ENCODE results near the gene DLEU7. TPM values are rescaled to one million over a fixed set of nuclear protein-coding genes. Genes with fewer than 3 reads are reported as not detected.

Gene DLEU7
- total RNA-seq, 1 donor from 2014 or later: 0.08 TPM

- H3K27ac ChIP-seq (replicated peaks): no peak overlapping the region
- no peak overlapping the region for H3K4me3 ChIP-seq
- H3K36me3 ChIP-seq: no peaks in the 10 kb centered on the region
- H3K4me1 ChIP-seq: peaks cover 14% of the 10 kb centered on the region
- intact Hi-C loops (cut with micrococcal nuclease): no loop called here
- H3K27me3 ChIP-seq (ENCODE audit: low read depth): peaks cover 59% of the 10 kb centered on the region
- no peak for TF ChIP-seq CTCF (IDR thresholded peaks at IDR 0.05; ENCODE audit: borderline replicate concordance)
- DNase-seq: no peak
- H3K9me3 ChIP-seq (replicated peaks): no peaks in the 10 kb centered on the region
These were observed 3.7 kb downstream of the DLEU7 start for GRCh38 chr13:50839828-50840227.

GRCh38 chr13:50838701-50839100, 4.8 kb downstream of the DLEU7 start:
- no peaks in the 10 kb centered on the region for H3K36me3 ChIP-seq
- no peak for TF ChIP-seq CTCF (IDR thresholded peaks at IDR 0.05; ENCODE audit: borderline replicate concordance)
- no peak overlapping the region for H3K27ac ChIP-seq (replicated peaks)
- no peak for DNase-seq
- intact Hi-C loops (cut with micrococcal nuclease): no loop called here
- H3K9me3 ChIP-seq (replicated peaks): peaks cover 4% of the 10 kb centered on the region
- H3K4me1 ChIP-seq: peaks cover 12% of the 10 kb centered on the region
- no peak overlapping the region for H3K4me3 ChIP-seq
- peaks cover 53% of the 10 kb centered on the region for H3K27me3 ChIP-seq (ENCODE audit: low read depth)

DNA sequence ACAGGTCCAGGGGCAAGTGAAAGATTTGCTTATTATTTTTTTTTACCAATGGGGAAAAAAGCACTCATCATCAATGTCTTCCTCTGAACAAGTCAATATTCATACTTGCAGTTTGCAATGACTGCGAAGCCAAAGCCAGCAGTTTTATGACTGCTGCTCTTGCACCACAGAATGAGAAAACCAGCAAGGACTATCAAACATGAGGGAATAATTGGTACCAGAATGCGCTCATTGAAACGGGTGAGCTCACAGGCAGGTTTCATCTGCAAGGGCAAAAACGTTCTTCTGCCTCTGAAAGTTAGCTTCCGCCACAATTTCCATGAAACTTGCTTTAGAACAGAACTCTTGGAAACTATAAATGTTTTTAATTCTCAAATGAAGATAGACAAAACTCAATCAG, 5.5 kb downstream of the DLEU7 start:
- H3K27ac ChIP-seq (replicated peaks): no peak overlapping the region
- no peak overlapping the region for H3K4me3 ChIP-seq
- peaks cover 5% of the 10 kb centered on the region for H3K4me1 ChIP-seq
- no peak for TF ChIP-seq CTCF (IDR thresholded peaks at IDR 0.05; ENCODE audit: borderline replicate concordance)
- intact Hi-C loops (cut with micrococcal nuclease): no loop called here
- DNase-seq: no peak
- peaks cover 8% of the 10 kb centered on the region for H3K9me3 ChIP-seq (replicated peaks)
- no peaks in the 10 kb centered on the region for H3K36me3 ChIP-seq
- H3K27me3 ChIP-seq (ENCODE audit: low read depth): peaks cover 46% of the 10 kb centered on the region

- H3K27ac ChIP-seq (replicated peaks): no peak overlapping the region
- no peaks in the 10 kb centered on the region for H3K36me3 ChIP-seq
- TF ChIP-seq CTCF (IDR thresholded peaks at IDR 0.05; ENCODE audit: borderline replicate concordance): no peak
- no peak for DNase-seq
- H3K4me1 ChIP-seq: no peaks in the 10 kb centered on the region
- H3K9me3 ChIP-seq (replicated peaks): peaks cover 21% of the 10 kb centered on the region
- intact Hi-C loops (cut with micrococcal nuclease): no loop called here
- no peaks in the 10 kb centered on the region for H3K27me3 ChIP-seq (ENCODE audit: low read depth)
- no peak overlapping the region for H3K4me3 ChIP-seq
These were observed 12.0 kb downstream of the DLEU7 start for GRCh38 chr13:50831512-50831911.

GRCh38 chr13:50829896-50830295, 13.6 kb downstream of the DLEU7 start:
- H3K27me3 ChIP-seq (ENCODE audit: low read depth): no peaks in the 10 kb centered on the region

More at GRCh38 chr13:50829896-50830295, 13.6 kb downstream of the DLEU7 start:
- H3K27ac ChIP-seq (replicated peaks): no peak overlapping the region
- H3K4me3 ChIP-seq: no peak overlapping the region
- intact Hi-C loops (cut with micrococcal nuclease): no loop called here
- H3K4me1 ChIP-seq: no peaks in the 10 kb centered on the region
- H3K9me3 ChIP-seq (replicated peaks): peaks cover 21% of the 10 kb centered on the region
- no peak for DNase-seq
- TF ChIP-seq CTCF (IDR thresholded peaks at IDR 0.05; ENCODE audit: borderline replicate concordance): no peak
- no peaks in the 10 kb centered on the region for H3K36me3 ChIP-seq
